H1 (cell line): ENCODE results near the gene BUD23. TPM values are rescaled to one million over a fixed set of nuclear protein-coding genes. Genes with fewer than 3 reads are reported as not detected.

Experiments
- CTCF ChIA-PET: fragments of 300-600 bp; sonication (Branson Sonifier 250); formaldehyde crosslinking; loops from one replicate; lab custom pipeline; 2021; ENCODE audit not compliant: partially characterized antibody; lab: Charles Lee
- POLR2A ChIA-PET: fragments of 300-600 bp; sonication (Branson Sonifier 250); formaldehyde crosslinking; loops from one replicate; lab custom pipeline; 2021; ENCODE audit warnings: inconsistent platforms; ENCODE audit not compliant: partially characterized antibody; lab: Charles Lee
- DNase-seq, 2 experiments: peaks; one replicate each; pipeline versions ENCODE4 v3.0.0 to v3.0.0-alpha.2; 2010 to 2022; ENCODE audit warnings: low spot score in 2 of 2, low read depth in 1 of 2, mixed read lengths in 1 of 2
- FAIRE-seq: peaks from 2 replicates; lab custom pipeline; 2011; peaks lifted over from hg19 to GRCh38; lab: Jason Lieb, UNC
- H2AFZ ChIP-seq: 2 replicates; pipeline ENCODE4 v1.8.1; 2012; ENCODE audit warnings: low read length, inconsistent platforms
- H2AK5ac ChIP-seq: 2 replicates; pipeline ENCODE4 v1.6.1; 2013; ENCODE audit warnings: low read depth, low read length
- H2BK120ac ChIP-seq: replicated peaks from 2 replicates; pipeline ENCODE3; 2013; ENCODE audit warnings: low read depth, low read length, inconsistent platforms
- H2BK12ac ChIP-seq: 2 replicates; pipeline ENCODE4 v1.6.1; 2013; ENCODE audit warnings: low read depth, low read length
- H2BK15ac ChIP-seq: 2 replicates; pipeline ENCODE4 v1.6.1; 2013; ENCODE audit warnings: low read length
- H2BK20ac ChIP-seq: 2 replicates; pipeline ENCODE4 v1.6.1; 2013; ENCODE audit warnings: low read length
- H2BK5ac ChIP-seq: 2 replicates; pipeline ENCODE4 v1.6.1; 2013; ENCODE audit warnings: low read depth, low read length
- H3K14ac ChIP-seq: 2 replicates; pipeline ENCODE4 v1.6.1; 2013; ENCODE audit warnings: inconsistent platforms; ENCODE audit not compliant: insufficient read length
- H3K18ac ChIP-seq: 2 replicates; pipeline ENCODE4 v1.6.1; 2013; ENCODE audit warnings: low read length; ENCODE audit errors: extremely low read depth
- H3K23ac ChIP-seq: 2 replicates; pipeline ENCODE4 v1.6.1; 2013; ENCODE audit warnings: inconsistent platforms; ENCODE audit not compliant: insufficient read length
- H3K23me2 ChIP-seq: 2 replicates; pipeline ENCODE4 v1.6.1; 2013; ENCODE audit warnings: low read depth, low read length
- H3K27ac ChIP-seq: 2 replicates; pipeline ENCODE4 v1.6.1; 2011; ENCODE audit warnings: low read depth, low read length, inconsistent platforms
- H3K27me3 ChIP-seq, 4 experiments: replicated peaks in 1 of 4; 1 replicate in 1 of 4; 2 replicates in 3 of 4; pipeline versions ENCODE4 v1.6.1 to v1.8.1; 2011 to 2013; ENCODE audit warnings: low read length in 3 of 4, mild to moderate bottlenecking in 3 of 4, inconsistent platforms in 2 of 4, mixed read lengths in 2 of 4, moderate library complexity in 1 of 4; ENCODE audit not compliant: control insufficient read depth in 3 of 4, insufficient read depth in 3 of 4; ENCODE audit errors: extremely low read depth in 1 of 4
- H3K36me3 ChIP-seq, 4 experiments: 2 replicates each; pipeline versions ENCODE4 v1.6.1 to v1.8.1; 2011 to 2013; ENCODE audit warnings: mild to moderate bottlenecking in 4 of 4, low read length in 3 of 4, moderate library complexity in 2 of 4, control low read depth in 1 of 4, inconsistent platforms in 1 of 4; ENCODE audit not compliant: insufficient read depth in 4 of 4, control insufficient read depth in 2 of 4
- H3K4ac ChIP-seq: replicated peaks from 2 replicates; pipeline ENCODE3; 2013; ENCODE audit warnings: low read length, low read depth, mixed read lengths, inconsistent platforms; ENCODE audit not compliant: insufficient read length
- H3K4me1 ChIP-seq, 4 experiments: replicated peaks in 1 of 4; 1 replicate in 1 of 4; 2 replicates in 3 of 4; pipeline versions ENCODE4 v1.6.1 to v1.8.1; 2011 to 2013; ENCODE audit warnings: low read length in 3 of 4, inconsistent platforms in 2 of 4, mixed read lengths in 1 of 4; ENCODE audit not compliant: insufficient read depth in 4 of 4, control insufficient read depth in 3 of 4
- H3K4me2 ChIP-seq, 2 experiments: 2 replicates each; pipeline versions ENCODE4 v1.6.1 to v1.8.1; 2011 to 2013; ENCODE audit warnings: low read depth in 2 of 2, low read length in 2 of 2, control low read depth in 1 of 2, inconsistent platforms in 1 of 2, mild to moderate bottlenecking in 1 of 2; ENCODE audit not compliant: insufficient read depth in 1 of 2
- H3K4me3 ChIP-seq, 4 experiments: fragments of 200-600, 300-600 bp in 1 of 4; sonication (generic), shearing (Covaris generic), sonication (Bioruptor Twin) in 1 of 4; 2 replicates each; pipeline versions ENCODE4 v1.5.1 to v1.8.1; 2011 to 2016; ENCODE audit warnings: low read length in 4 of 4, low read depth in 3 of 4, control low read depth in 2 of 4, inconsistent platforms in 2 of 4, mild to moderate bottlenecking in 2 of 4, mixed read lengths in 1 of 4, moderate library complexity in 1 of 4; ENCODE audit not compliant: insufficient read depth in 2 of 4; ENCODE audit errors: extremely low read depth in 1 of 4
- H3K56ac ChIP-seq: replicated peaks from 2 replicates; pipeline ENCODE3; 2013; ENCODE audit warnings: low read depth, mild to moderate bottlenecking, mixed read lengths, low read length, inconsistent platforms; ENCODE audit not compliant: insufficient read length
- H3K79me1 ChIP-seq: 2 replicates; pipeline ENCODE4 v1.6.1; 2013; ENCODE audit warnings: low read depth, low read length, control low read depth
- H3K79me2 ChIP-seq, 2 experiments: 2 replicates each; pipeline versions ENCODE4 v1.6.1 to v1.8.1; 2012 to 2013; ENCODE audit warnings: low read length in 2 of 2, mild to moderate bottlenecking in 2 of 2, inconsistent platforms in 1 of 2; ENCODE audit not compliant: insufficient read depth in 2 of 2, control insufficient read depth in 1 of 2
- H3K9ac ChIP-seq, 4 experiments: replicated peaks in 1 of 4; 1 replicate in 1 of 4; 2 replicates in 3 of 4; pipeline versions ENCODE4 v1.6.1 to v1.8.1; 2011 to 2013; ENCODE audit warnings: low read depth in 3 of 4, low read length in 3 of 4, control low read depth in 2 of 4, mild to moderate bottlenecking in 2 of 4, moderate library complexity in 2 of 4, inconsistent platforms in 1 of 4; ENCODE audit errors: extremely low read depth in 1 of 4
- H3K9me3 ChIP-seq, 2 experiments: 2 replicates each; pipeline versions ENCODE4 v1.6.1 to v1.8.1; 2012 to 2013; ENCODE audit warnings: mild to moderate bottlenecking in 2 of 2, moderate library complexity in 2 of 2, control low read depth in 1 of 2, inconsistent platforms in 1 of 2, low read depth in 1 of 2, low read length in 1 of 2, mixed read lengths in 1 of 2; ENCODE audit not compliant: insufficient read depth in 2 of 2
- H4K20me1 ChIP-seq, 2 experiments: replicated peaks in 1 of 2; 2 replicates each; pipeline versions ENCODE3 to v1.8.1; 2011 to 2013; ENCODE audit warnings: inconsistent platforms in 2 of 2, low read length in 2 of 2, mild to moderate bottlenecking in 1 of 2; ENCODE audit not compliant: insufficient read depth in 2 of 2, control insufficient read depth in 1 of 2
- H4K5ac ChIP-seq: 2 replicates; pipeline ENCODE4 v1.6.1; 2013; ENCODE audit warnings: low read length, low read depth, mixed read lengths, inconsistent platforms; ENCODE audit not compliant: insufficient read length
- H4K8ac ChIP-seq: 2 replicates; pipeline ENCODE4 v1.8.0; 2013; ENCODE audit warnings: mild to moderate bottlenecking, moderate library complexity, low read length, inconsistent platforms; ENCODE audit not compliant: insufficient read depth; ENCODE audit errors: extremely low read depth
- H4K91ac ChIP-seq: replicated peaks from 2 replicates; pipeline ENCODE3; 2013; ENCODE audit warnings: low read length, mixed read lengths, inconsistent platforms; ENCODE audit not compliant: insufficient read length
- ATF3 ChIP-seq: IDR thresholded peaks from 2 replicates; pipeline ENCODE4 v1.6.1; 2011; ENCODE audit warnings: low read depth, mild to moderate bottlenecking, low read length; ENCODE audit not compliant: insufficient read depth
- RAD21 ChIP-seq, 2 experiments: IDR thresholded peaks in 1 of 2; conservative IDR thresholded peaks in 1 of 2; 2 replicates each; pipeline ENCODE4 v1.6.1; 2011; ENCODE audit warnings: low read depth in 2 of 2, low read length in 2 of 2, improper control_type of control experiment in 1 of 2, inconsistent platforms in 1 of 2, mild to moderate bottlenecking in 1 of 2, moderate library complexity in 1 of 2
- RNF2 ChIP-seq: fragments of 200-900, 300-1000 bp; sonication (generic); IDR thresholded peaks from 2 replicates; pipeline ENCODE4 v1.7.1; 2016; ENCODE audit warnings: borderline replicate concordance, low read depth, mild to moderate bottlenecking, antibody characterized with exemption, low read length; ENCODE audit not compliant: poor library complexity, severe bottlenecking; ENCODE audit errors: missing control alignments
- WGBS, 2 experiments: shearing (Covaris generic) in 1 of 2; methylation state at CpG; one replicate each; pipeline versions ENCODE4 v1.1.6 to v1.1.7; 2013 to 2015; ENCODE audit warnings: low lambda C conversion rate in 2 of 2, mixed read lengths in 2 of 2, inconsistent platforms in 1 of 2, low coverage in 1 of 2, missing lambda C conversion rate in 1 of 2; ENCODE audit not compliant: insufficient replicate concordance in 2 of 2, insufficient coverage in 1 of 2, insufficient read length in 1 of 2; ENCODE audit errors: extremely low coverage in 1 of 2, missing lambda C conversion rate in 1 of 2; 5-methylcytosine and 5-hydroxymethylcytosine counted together
- polyA plus RNA-seq, 7 experiments: library from polyadenylated mRNA; depleted of rRNA in 3 of 7; stranded (reverse) in 5 of 7; unstranded in 2 of 7; fragments of >200 nt in 5 of 7; fragments of 200-250 nt in 2 of 7; gene quantifications; 1 replicate in 5 of 7; 2 replicates in 1 of 7; 4 replicates in 1 of 7; pipeline versions ENCODE4 v1.2.1 to v1.2.3, GENCODE V29; 2011 to 2013; ENCODE audit warnings: missing spikeins in 2 of 7, mixed read lengths in 2 of 7
- total RNA-seq: library from RNA; stranded (reverse); fragmentation: NEBNext Ultra II Directional; extraction: Animal tissue kit (Norgen Biotek cat#: 25700); gene quantifications from 2 replicates; pipeline ENCODE4 v1.2.1, GENCODE V29; 2021

Gene BUD23
- total and polyA plus RNA-seq, 2 of the 8 experiments (the other 6 are each of a cell fraction or from before 2014, with no cell fraction given) = 72.3 to 78.4 TPM

- Histone ChIP-seq H2BK5ac (no peak overlapping the region), H4K91ac (no peak overlapping the region), H3K18ac (no peak overlapping the region), H2AFZ (no peak overlapping the region), H2BK120ac (no peak overlapping the region), H4K20me1 (no peaks in the 10 kb centered on the region), H3K36me3 (no peaks in the 10 kb centered on the region), H4K8ac (no peak overlapping the region; the same call in 1 of the 2 replicates), H3K4me1 (peaks cover 0 to 14% (median 7%) of the 10 kb centered on the region in 4 experiments; a peak in 6 of 7 replicates), H2BK12ac (peak overlapping the region; percentile 60; the same call in 1 of the 2 replicates), H3K56ac (no peak overlapping the region), H3K23me2 (peaks cover 8% of the 10 kb centered on the region; the same call in 1 of the 2 replicates), H2BK20ac (no peak overlapping the region), H3K79me2 (no peaks in the 10 kb centered on the region), H3K27ac (no peak overlapping the region), H3K79me1 (no peaks in the 10 kb centered on the region), H3K4me3 (no peak overlapping the region), H3K4ac (no peak overlapping the region), H2BK15ac (no peak overlapping the region), H3K14ac (no peak overlapping the region), H3K9me3 (no peaks in the 10 kb centered on the region), H3K9ac (no peak overlapping the region), H2AK5ac (no peak overlapping the region), H4K5ac (no peak overlapping the region), H3K27me3 (peaks cover 0 to 30% (median 25%) of the 10 kb centered on the region in 4 experiments; a peak in 6 of 7 replicates), H3K23ac (no peak overlapping the region), H3K4me2 (no peak overlapping the region)
- FAIRE-seq (no peak), DNase-seq (no peak)
- ChIA-PET CTCF (interaction anchor here (0.8 to 1.1 kb wide), 3 partner anchors 8 to 76 kb away, joined by 3 read pairs; no protein-coding TSS in a partner anchor), POLR2A (no interaction called here)
- TF ChIP-seq RAD21 (IDR thresholded peaks at IDR 0.05 in 1 of 2, conservative IDR thresholded peaks at IDR 0.05 in 1 of 2; ENCODE audit: low read depth in 2 of 2, low read length in 2 of 2) = no peak
- TF ChIP-seq RNF2 = no peak
- TF ChIP-seq ATF3 = no peak
- WGBS, 2 experiments = 66% methylated on average over 9 of the region's 9 CpGs; no CpG with 5 or more reads in 1 of the 2 experiments
Measured at GRCh38 chr7:73649576-73649975, 33.8 kb upstream of the BUD23 start.
